GM23338 (cell line): ENCODE results near the gene KIAA1671. TPM values are rescaled to one million over a fixed set of nuclear protein-coding genes. Genes with fewer than 3 reads are reported as not detected.
A peak's percentile ranks its signal among the peaks of the same experiment; 100 is the strongest.
"Not testable (repeated sequence)": the region's sequence is repeated elsewhere in the genome, so short reads cannot be mapped to it uniquely, and the experiment has no call there.

Experiments
- ATAC-seq: fragments of 200-7000 bp; cut with Tn5 transposase; 3 replicates; pipeline ENCODE4 v1.9.1; 2020
- DNase-seq: peaks from one replicate; pipeline ENCODE4 v3.0.0-alpha.2; 2015; ENCODE audit warnings: low spot score
- H2AFZ ChIP-seq: fragments of 200-600 bp; sonication (generic); 2 replicates; pipeline ENCODE4 v1.8.0; 2016; ENCODE audit warnings: antibody characterized with exemption, mild to moderate bottlenecking, moderate library complexity
- H3F3A ChIP-seq: fragments of 200-600 bp; sonication (generic); replicated peaks from 2 replicates; pipeline ENCODE4 v1.8.0; 2017; ENCODE audit warnings: antibody characterized with exemption, mixed run types, low read depth
- H3K27ac ChIP-seq: fragments of 200-600 bp; sonication (generic); 2 replicates; pipeline ENCODE4 v1.6.1; 2016; ENCODE audit warnings: low read depth
- H3K27me3 ChIP-seq: fragments of 200-600 bp; sonication (generic); 2 replicates; pipeline ENCODE4 v1.8.0; 2016; ENCODE audit warnings: mild to moderate bottlenecking, mixed run types, moderate library complexity; ENCODE audit not compliant: insufficient read depth
- H3K36me3 ChIP-seq: fragments of 200-600 bp; sonication (generic); 2 replicates; pipeline ENCODE4 v1.8.0; 2016; ENCODE audit warnings: mild to moderate bottlenecking; ENCODE audit not compliant: insufficient read depth
- H3K4me1 ChIP-seq: fragments of 200-600 bp; sonication (generic); 2 replicates; pipeline ENCODE4 v1.8.0; 2016; ENCODE audit warnings: mild to moderate bottlenecking, moderate library complexity; ENCODE audit not compliant: insufficient read depth
- H3K4me2 ChIP-seq: fragments of 200-600 bp; sonication (generic); 2 replicates; pipeline ENCODE4 v1.7.1; 2017; ENCODE audit warnings: mixed run types
- H3K4me3 ChIP-seq: fragments of 200-600 bp; sonication (generic); 2 replicates; pipeline ENCODE4 v1.6.1; 2016; ENCODE audit warnings: mixed run types
- H3K79me2 ChIP-seq: fragments of 200-600 bp; sonication (generic); replicated peaks from 2 replicates; pipeline ENCODE4 v1.8.0; 2017; ENCODE audit warnings: mild to moderate bottlenecking; ENCODE audit not compliant: insufficient read depth
- H3K9me2 ChIP-seq: fragments of 200-600 bp; sonication (generic); 2 replicates; pipeline ENCODE4 v1.8.0; 2017; ENCODE audit not compliant: insufficient read depth
- H4K20me1 ChIP-seq: fragments of 200-600 bp; sonication (generic); replicated peaks from 2 replicates; pipeline ENCODE4 v1.8.0; 2017; ENCODE audit warnings: mild to moderate bottlenecking; ENCODE audit not compliant: insufficient read depth
- H3K27ac Mint-ChIP-seq: 2 replicates; pipeline ENCODE4 v1.8.0; 2020; ENCODE audit warnings: inconsistent platforms, mild to moderate bottlenecking, moderate library complexity, mixed read lengths
- H3K27me3 Mint-ChIP-seq: 3 replicates; pipeline ENCODE4 v1.8.0; 2022; ENCODE audit warnings: low read depth, mild to moderate bottlenecking, moderate library complexity, mixed read lengths, inconsistent platforms; ENCODE audit not compliant: insufficient read depth, poor library complexity
- H3K36me3 Mint-ChIP-seq: 3 replicates; pipeline ENCODE4 v1.8.0; 2021; ENCODE audit warnings: low read depth, mild to moderate bottlenecking, inconsistent platforms, moderate library complexity, mixed read lengths
- H3K4me1 Mint-ChIP-seq: 3 replicates; pipeline ENCODE4 v1.8.0; 2020; ENCODE audit warnings: mild to moderate bottlenecking, inconsistent platforms, mixed read lengths
- H3K4me3 Mint-ChIP-seq: 3 replicates; pipeline ENCODE4 v1.8.0; 2021; ENCODE audit warnings: moderate library complexity, mild to moderate bottlenecking, inconsistent platforms, mixed read lengths
- H3K9me3 Mint-ChIP-seq: 3 replicates; pipeline ENCODE4 v1.8.0; 2020; ENCODE audit warnings: moderate library complexity, mild to moderate bottlenecking, inconsistent platforms, mixed read lengths
- EZH2 ChIP-seq: fragments of 200-600 bp; sonication (generic); IDR thresholded peaks from one replicate; pipeline ENCODE4 v1.8.0; 2017; ENCODE audit warnings: antibody characterized with exemption, mild to moderate bottlenecking, low read depth; ENCODE audit not compliant: unreplicated experiment
- POLR2AphosphoS5 ChIP-seq: IDR thresholded peaks from 2 replicates; pipeline ENCODE4 v1.6.1; 2016; ENCODE audit warnings: antibody characterized with exemption, low read depth
- polyA plus RNA-seq: library from polyadenylated mRNA; unstranded; fragments of >200 nt; fragmentation: Nextera tagmentation; extraction: Ambion mirVana; gene quantifications from 2 replicates; pipeline ENCODE4 v1.2.1, GENCODE V29; 2016
- total RNA-seq: library from RNA; depleted of rRNA; stranded (reverse); fragments of >200 nt; shearing (Covaris generic); gene quantifications from 2 replicates; pipeline ENCODE4 v1.2.3, GENCODE V29; 2014
- TF ChIP-seq, protein P1 (sequence below): IDR thresholded peaks from one replicate; pipeline ENCODE4 v1.6.1; 2018; ENCODE audit warnings: antibody characterized with exemption; ENCODE audit not compliant: unreplicated experiment
- TF ChIP-seq, protein P2 (sequence below), 2 experiments: fragments of 200-600 bp in 1 of 2; sonication (generic) in 1 of 2; conservative IDR thresholded peaks; 2 replicates each; pipeline versions ENCODE4 v1.5.1 to v1.6.1; 2016 to 2017; ENCODE audit warnings: antibody characterized with exemption in 2 of 2, low read depth in 2 of 2, mild to moderate bottlenecking in 2 of 2, moderate library complexity in 1 of 2

KIAA1671 gene
- total and polyA plus RNA-seq, 2 experiments from 2014 or later: 6.1 to 27.2 TPM

DNA sequence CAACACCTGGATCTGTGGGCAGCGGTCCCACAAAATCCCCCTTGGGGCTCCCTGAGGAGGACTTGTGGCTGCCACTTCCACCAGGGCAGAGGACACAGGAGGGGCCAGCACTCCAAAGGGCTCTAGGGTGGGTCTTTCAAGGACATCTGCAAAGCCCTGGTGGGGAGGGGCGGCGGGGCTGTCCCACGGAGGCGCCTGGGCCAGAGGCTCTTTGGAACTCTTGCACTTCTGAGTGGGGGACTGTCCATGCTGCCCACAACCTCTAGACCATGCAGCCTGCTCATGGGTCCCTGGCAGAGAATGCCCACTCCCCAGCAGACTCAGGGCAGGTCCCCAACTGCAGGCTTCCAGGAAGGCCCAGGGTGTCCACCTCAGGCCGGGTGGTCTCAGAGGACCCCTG is 225.8 kb downstream of the KIAA1671 start:
- not testable (repeated sequence) for H4K20me1 ChIP-seq, H3K27ac Mint-ChIP-seq, H3F3A ChIP-seq, H3K9me2 ChIP-seq, H3K79me2 ChIP-seq, H3K9me3 Mint-ChIP-seq, H3K36me3 ChIP-seq, DNase-seq, H3K4me1 ChIP-seq, H3K4me2 ChIP-seq, H3K4me3 Mint-ChIP-seq, H2AFZ ChIP-seq, H3K4me3 ChIP-seq, ATAC-seq, H3K27ac ChIP-seq, H3K27me3 ChIP-seq
- H3K4me1 Mint-ChIP-seq: peaks cover 13% of the 10 kb centered on the region
- peaks cover 30% of the 10 kb centered on the region for H3K36me3 Mint-ChIP-seq
- H3K27me3 Mint-ChIP-seq: peaks cover 12% of the 10 kb centered on the region

DNA sequence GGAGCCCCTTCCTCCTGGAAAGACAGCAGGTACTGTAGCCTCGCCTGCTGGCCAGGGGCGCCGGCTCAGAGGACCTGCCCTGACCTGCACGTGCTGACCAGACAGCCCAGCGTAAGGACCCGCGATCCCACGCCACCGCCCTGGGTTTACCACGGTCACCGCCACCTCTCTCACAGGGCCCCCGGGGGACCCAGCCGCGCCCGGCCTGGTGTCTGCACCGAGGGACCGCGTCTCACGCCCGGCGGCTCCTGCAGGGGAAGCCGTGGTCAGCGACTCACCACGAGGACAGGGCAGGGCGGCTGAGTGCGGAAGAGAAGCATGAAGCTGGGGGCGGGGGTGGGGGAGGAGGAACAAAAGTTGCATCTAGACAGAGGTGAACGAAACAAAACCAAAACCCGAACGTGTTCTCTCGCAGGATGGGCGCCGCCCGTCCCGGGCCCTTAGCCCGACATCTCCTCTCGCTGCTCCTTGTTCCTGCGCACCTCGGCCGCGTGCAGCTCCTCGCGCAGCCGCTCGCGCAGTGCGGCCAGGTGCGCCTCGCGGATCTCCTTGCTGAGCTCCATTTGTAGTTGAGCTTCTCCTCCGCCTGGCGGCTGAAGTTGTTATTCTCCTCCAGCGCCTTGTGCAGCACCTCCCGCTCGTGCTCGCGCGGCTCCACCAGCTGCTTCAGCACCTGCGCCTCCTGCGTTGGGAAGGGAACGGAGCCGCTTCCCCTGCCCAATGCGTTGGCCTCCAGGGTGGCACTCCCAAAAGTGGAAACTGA is 226.5 kb downstream of the KIAA1671 start:
- ATAC-seq: peak; percentile 91
- H3K4me1 Mint-ChIP-seq: peaks cover 13% of the 10 kb centered on the region

DNA sequence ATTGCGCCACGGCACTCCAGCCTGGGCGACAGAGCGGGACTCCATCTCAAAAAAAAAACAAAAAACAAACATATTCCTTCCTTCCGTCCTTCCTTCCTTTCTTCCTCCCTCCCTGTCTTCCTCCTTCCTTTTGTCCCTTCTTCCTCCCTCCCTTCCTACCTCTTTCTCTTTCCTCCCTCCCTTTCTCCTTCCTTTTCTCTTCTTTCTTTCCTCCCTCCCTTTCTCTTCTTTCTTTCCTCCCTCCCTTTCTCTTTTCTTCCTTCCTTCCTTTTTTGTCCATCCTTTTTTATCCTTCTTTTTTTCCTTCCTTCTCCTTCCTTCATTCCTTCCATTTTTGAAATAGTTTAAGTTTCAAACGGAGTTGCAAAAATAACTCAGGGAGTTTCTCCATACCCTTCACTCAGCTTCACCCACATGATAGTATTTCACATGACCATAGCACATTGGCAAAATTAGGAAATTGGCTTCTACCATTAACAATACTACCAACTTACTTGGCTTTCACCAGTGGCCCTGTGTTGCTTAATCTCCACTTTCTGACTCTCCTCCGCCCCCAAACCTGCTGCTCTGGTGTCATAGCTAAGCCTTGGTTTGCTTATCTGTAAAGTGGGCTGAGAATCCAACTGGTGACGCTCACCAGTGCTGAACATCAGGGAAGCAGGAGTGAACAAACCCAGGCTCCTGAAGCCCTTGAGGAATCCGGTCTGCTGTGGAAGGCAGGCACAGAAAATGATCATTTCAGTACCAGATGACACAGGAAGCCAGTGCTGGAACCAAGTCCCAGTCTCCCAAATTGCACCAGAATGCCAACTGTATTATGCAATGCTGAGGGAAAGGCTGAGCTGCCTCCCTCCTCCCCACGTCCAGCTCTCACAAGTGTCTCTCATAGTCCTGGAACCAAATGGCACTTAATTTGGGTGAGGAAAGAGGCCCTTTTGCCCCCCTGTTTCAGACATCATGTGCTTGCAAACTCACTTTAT is 229.9 kb downstream of the KIAA1671 start:
- no peaks in the 10 kb centered on the region for H3K4me1 ChIP-seq
- H3K9me2 ChIP-seq: no peaks in the 10 kb centered on the region
- Mint-ChIP-seq H3K4me1 (peaks cover 6% of the 10 kb centered on the region; the same call in 2 of the 3 replicates), H3K4me3 (no peak overlapping the region), H3K27me3 (peaks cover 11% of the 10 kb centered on the region), H3K27ac (no peak overlapping the region), H3K9me3 (peaks cover 9% of the 10 kb centered on the region), H3K36me3 (peaks cover 39% of the 10 kb centered on the region)
- H3K27ac ChIP-seq: no peak overlapping the region
- H3K27me3 ChIP-seq: no peaks in the 10 kb centered on the region
- H2AFZ ChIP-seq: no peak overlapping the region
- H3K36me3 ChIP-seq: no peaks in the 10 kb centered on the region
- ATAC-seq (no peak), DNase-seq (no peak)
- TF ChIP-seq EZH2: no peak
- TF ChIP-seq, protein P1, sequence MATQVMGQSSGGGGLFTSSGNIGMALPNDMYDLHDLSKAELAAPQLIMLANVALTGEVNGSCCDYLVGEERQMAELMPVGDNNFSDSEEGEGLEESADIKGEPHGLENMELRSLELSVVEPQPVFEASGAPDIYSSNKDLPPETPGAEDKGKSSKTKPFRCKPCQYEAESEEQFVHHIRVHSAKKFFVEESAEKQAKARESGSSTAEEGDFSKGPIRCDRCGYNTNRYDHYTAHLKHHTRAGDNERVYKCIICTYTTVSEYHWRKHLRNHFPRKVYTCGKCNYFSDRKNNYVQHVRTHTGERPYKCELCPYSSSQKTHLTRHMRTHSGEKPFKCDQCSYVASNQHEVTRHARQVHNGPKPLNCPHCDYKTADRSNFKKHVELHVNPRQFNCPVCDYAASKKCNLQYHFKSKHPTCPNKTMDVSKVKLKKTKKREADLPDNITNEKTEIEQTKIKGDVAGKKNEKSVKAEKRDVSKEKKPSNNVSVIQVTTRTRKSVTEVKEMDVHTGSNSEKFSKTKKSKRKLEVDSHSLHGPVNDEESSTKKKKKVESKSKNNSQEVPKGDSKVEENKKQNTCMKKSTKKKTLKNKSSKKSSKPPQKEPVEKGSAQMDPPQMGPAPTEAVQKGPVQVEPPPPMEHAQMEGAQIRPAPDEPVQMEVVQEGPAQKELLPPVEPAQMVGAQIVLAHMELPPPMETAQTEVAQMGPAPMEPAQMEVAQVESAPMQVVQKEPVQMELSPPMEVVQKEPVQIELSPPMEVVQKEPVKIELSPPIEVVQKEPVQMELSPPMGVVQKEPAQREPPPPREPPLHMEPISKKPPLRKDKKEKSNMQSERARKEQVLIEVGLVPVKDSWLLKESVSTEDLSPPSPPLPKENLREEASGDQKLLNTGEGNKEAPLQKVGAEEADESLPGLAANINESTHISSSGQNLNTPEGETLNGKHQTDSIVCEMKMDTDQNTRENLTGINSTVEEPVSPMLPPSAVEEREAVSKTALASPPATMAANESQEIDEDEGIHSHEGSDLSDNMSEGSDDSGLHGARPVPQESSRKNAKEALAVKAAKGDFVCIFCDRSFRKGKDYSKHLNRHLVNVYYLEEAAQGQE: no peak
- no peak for TF ChIP-seq POLR2AphosphoS5
- H4K20me1 ChIP-seq: no peaks in the 10 kb centered on the region; the same call in 1 of the 2 replicates
- no peak overlapping the region for H3K4me3 ChIP-seq
- H3K79me2 ChIP-seq: no peaks in the 10 kb centered on the region
- H3K4me2 ChIP-seq: no peak overlapping the region
- H3F3A ChIP-seq: no peaks in the 10 kb centered on the region

More for the DNA sequence above, 226.5 kb downstream of the KIAA1671 start:
- H3K27ac ChIP-seq, H3F3A ChIP-seq, H3K4me1 ChIP-seq, H3K36me3 ChIP-seq, H3K27ac Mint-ChIP-seq, H3K9me3 Mint-ChIP-seq, H3K9me2 ChIP-seq, H3K27me3 ChIP-seq, H2AFZ ChIP-seq, H4K20me1 ChIP-seq, H3K79me2 ChIP-seq: not testable (repeated sequence)
- peak; percentile 87 for DNase-seq
- Mint-ChIP-seq H3K27me3 (peaks cover 12% of the 10 kb centered on the region), H3K4me3 (peak overlapping the region; percentile 57; the same call in 2 of the 3 replicates), H3K36me3 (peaks cover 33% of the 10 kb centered on the region)
- TF ChIP-seq, protein P2, sequence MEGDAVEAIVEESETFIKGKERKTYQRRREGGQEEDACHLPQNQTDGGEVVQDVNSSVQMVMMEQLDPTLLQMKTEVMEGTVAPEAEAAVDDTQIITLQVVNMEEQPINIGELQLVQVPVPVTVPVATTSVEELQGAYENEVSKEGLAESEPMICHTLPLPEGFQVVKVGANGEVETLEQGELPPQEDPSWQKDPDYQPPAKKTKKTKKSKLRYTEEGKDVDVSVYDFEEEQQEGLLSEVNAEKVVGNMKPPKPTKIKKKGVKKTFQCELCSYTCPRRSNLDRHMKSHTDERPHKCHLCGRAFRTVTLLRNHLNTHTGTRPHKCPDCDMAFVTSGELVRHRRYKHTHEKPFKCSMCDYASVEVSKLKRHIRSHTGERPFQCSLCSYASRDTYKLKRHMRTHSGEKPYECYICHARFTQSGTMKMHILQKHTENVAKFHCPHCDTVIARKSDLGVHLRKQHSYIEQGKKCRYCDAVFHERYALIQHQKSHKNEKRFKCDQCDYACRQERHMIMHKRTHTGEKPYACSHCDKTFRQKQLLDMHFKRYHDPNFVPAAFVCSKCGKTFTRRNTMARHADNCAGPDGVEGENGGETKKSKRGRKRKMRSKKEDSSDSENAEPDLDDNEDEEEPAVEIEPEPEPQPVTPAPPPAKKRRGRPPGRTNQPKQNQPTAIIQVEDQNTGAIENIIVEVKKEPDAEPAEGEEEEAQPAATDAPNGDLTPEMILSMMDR (conservative IDR thresholded peaks at IDR 0.05; ENCODE audit: low read depth in 2 of 2): peak; percentile 51 to 57
- 0 out of 2 replicates have a peak overlapping the region, but pooled peaks have one; percentile 45 for H3K4me2 ChIP-seq
- peak overlapping the region; percentile 38; the same call in 1 of the 2 replicates for H3K4me3 ChIP-seq
